HG03571 (cell line): ENCODE measurements around the gene EML4.
A peak's percentile ranks its signal among the peaks of the same experiment; 100 is the strongest.

ENCODE experiments used
- ATAC-seq: cut with Tn5 transposase; IDR thresholded peaks from one replicate; pipeline ENCODE4 v1.9.1; 2021; ENCODE audit not compliant: unreplicated experiment

EML4 gene

DNA sequence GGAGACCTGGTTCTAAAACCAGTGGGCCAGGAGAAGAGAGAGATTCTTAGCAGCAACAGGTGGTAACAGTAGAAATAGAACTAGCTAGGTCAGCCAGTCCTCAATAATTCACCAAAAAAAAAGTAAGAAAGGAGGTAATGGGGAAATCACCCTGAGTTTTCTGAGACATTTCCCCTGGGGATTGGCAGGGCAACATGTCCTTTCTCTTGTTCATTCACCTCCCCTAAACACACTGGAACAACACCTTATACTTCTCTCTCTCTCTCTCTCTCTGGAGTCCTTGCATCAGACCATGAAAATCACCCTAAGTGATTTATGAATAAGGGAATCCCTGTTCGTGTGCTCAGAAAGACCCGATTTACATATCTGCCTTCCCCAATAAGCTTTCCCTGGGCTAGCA, 127.1 kb downstream of the EML4 start:
- peak; percentile 43 for ATAC-seq

DNA sequence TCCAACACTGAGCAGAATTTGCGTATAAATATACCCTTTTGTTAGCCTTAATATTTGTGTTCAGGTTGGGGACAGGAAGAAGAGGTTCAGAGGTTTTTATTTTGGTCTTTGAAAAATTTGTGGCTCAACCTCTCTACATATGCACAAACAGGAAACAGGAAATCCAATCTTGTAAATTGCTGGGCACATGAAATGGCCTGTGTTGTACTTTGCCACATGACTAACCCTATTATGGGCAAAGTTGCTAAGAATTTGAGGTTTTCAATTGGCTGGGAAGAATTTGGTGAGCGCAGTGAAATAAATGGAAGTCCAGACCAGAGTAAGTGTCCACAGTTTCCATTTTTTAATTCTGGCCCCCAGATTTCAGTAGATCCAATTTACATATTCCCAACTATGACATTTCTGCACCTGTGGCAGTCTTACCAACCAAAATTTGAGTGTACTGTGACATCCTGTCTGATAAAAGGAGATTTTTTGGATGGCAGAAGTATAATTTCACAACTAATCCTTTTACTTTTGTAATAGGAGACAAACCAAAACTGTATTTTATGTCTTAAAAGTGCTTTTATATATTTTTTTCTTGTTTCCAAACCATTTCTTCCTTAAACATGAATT, 128.3 kb downstream of the EML4 start:
- ATAC-seq, result no peak

DNA sequence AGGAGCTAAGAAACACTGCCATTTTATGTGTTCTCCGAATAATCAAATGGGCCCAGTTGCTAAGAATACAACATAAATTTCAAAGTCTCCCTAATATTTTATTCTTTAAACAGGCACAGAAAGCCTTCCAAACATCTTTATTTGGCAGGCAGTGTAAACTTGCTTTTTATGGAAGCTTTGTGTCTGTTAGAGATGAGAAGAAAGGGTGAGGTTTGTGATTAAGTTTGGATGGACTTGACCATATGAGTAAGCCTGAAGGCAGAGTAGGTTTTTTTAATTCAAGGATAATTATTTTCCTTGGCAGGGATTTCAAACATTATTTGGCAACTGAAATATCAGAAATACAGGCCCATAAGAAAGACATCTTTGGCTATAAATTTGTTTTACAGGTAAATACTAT, 129.0 kb downstream of the EML4 start:
- no peak for ATAC-seq

DNA sequence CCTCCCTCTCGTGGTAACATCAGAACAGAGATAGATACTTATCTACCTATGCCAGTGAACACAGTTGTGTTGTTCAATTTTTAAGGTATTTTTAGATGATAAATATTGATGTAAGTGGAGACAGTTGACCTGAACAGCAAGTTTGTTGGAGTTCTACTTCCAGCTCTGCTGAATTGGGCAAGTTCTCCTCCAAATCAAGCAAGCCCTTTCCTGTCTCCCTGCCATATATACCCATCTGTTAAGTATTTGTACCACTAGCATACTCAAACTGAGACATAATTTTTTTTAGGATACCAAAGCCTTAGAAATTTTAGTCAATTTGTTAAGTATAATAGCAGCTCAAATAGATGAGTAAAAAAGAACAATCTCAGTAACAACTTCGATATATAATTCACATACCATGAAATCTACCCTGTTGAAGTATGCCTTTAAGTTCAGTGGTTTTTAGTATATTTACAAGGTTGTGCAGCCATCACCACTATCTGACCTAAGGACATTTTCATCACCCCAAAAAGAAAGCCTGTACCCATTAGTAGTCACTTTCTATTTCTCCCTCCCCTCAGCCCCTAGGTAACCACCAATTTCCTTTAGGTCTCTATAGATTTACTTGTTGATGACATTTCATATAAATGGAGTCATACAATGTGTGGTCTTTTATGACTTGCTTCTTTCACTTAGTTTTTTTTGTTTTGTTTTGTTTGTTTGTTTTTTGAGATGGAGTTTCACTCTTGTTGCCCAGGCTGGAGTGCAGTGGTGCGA, 130.0 kb downstream of the EML4 start:
- no peak for ATAC-seq

DNA sequence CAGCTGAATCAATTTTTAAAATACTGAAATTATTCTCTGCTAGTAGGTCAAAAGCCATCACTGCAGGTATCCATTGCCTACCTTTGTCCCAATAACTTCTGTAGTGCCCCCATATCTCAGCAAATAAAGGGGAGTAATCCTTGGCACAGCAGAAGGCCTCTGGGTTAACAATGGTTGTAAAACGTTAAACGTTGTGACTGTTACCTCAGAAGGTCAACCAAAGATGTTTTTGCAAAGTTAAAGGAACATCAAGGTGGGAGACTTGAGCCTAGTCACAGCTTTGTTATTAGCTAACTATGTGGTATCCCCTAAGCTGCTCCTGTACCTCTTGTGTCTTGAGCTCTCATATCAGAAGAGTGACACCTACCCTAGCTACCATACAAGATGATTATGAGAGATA, 131.4 kb downstream of the EML4 start:
- ATAC-seq, result no peak

DNA sequence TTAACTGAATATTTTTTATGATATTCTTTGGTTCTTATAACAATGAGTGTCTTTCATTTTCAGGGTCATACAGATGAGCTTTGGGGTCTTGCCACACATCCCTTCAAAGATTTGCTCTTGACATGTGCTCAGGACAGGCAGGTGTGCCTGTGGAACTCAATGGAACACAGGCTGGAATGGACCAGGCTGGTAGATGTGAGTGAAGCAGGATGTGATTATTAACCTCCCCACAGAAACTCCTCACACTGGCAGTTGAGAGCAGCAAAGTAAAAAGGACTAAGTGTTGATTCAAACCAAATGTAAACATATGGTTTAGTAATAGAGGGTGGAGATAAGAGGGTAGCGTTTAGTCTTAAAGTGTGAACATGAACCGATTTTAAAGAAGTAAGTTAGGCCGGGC, 134.1 kb downstream of the EML4 start:
- ATAC-seq, result no peak

DNA sequence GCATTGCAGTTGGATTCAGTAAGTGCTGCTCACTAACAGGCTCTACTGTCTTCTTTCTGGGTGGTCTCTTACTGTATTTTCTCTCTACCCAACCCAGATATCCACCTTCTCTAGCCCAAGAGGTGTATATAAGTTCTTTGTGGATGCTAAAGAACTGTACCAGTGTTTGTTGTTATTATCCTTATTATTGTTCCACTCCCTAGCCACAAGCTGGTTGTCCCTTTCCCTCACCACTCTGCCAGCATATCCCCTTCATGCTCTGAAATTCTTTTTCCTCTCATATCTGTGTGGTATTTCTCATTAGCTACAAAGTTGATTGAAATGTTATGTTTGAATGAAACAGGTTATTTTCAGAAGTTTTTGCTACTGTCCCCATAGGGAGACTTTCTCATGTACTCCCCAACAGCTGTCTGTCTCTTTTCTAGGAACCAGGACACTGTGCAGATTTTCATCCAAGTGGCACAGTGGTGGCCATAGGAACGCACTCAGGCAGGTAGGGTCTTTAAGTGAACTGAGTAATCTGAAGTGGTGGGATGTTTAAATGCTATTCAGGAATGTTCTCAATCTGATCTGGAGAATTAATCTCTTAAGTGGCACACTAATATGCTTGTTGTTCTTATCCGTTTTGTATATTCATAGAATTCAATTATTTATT, 135.0 kb downstream of the EML4 start:
- ATAC-seq, result no peak

DNA sequence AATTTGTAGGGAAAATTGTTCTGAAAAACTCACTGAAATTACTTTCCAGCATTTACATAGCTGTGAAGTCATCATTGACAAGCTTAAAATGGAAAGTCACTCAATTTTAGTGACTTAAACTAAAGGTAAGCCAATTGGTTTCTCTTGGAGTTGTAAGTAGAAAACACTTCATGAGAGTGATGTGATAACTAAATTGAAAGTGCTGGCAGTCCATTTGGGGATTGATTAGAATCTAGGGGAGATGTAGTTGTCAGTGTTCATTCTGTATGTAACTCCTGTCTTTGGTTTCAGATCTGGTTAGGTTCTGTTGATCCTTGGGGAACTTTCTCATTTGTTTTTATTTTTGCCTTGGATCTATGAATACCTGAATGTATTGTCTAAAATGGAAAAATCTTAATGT, 138.0 kb downstream of the EML4 start:
- ATAC-seq, result no peak

DNA sequence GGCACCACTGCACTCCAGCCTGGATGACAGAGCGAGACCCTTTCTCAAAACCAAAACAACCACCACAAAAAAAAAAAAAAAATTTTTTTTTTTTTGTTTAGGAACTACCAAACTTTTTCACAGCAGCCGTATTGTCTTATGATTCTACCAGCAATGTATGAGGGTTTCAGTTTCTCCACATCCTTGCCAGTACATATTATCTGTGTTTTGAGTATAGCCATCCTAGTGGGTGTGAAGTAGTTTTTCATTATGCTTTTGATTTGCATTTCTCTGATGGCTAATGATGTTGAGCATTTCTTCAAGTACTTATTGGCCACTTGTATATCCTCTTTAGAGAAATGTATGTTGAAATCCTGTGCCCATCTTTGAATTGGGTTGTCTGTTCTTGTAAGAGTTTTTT, 140.2 kb downstream of the EML4 start:
- ATAC-seq, result no peak

DNA sequence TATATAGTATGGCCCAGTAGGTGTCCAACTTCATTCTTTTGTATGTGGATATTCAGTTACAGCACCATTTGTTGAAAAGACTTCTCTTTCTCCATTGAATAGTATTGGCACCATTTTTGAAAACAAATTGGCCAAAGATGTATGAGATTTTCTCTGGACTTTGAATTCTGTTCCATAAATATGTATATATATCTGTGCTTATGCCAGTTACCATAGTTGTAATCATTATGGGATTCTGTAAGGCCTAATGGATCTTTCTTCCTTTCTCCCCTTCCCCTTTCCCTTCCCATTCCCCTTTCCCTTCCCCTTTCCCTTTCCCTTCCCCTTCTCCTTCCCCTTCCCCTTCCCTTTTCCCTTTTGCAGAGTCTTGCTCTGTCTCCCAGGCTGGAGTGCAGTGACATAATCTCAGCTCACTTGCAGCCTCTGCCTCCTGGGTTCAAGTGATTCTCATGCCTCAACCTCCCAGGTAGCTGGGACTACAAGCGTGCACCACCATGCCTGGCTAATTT, 140.9 kb downstream of the EML4 start:
- ATAC-seq, result no peak

DNA sequence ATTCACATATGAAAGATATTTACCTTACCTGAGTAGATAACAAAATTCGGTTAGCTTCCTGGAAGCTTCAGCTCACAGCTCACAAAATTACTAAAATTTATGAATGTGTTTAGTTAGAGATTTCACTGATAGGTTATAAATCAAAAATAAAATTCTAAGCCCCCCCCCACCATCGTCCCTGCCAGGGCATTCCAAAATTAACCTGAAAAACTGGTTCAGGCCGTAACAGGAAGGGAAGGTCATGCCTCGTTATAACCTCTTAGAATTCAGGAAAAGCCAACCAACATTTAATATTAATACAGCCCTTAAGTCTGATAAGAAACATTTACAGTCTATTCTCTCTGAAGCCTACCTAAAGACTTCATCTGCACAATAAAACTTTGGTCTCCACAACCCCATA, 143.0 kb downstream of the EML4 start:
- no peak for ATAC-seq

DNA sequence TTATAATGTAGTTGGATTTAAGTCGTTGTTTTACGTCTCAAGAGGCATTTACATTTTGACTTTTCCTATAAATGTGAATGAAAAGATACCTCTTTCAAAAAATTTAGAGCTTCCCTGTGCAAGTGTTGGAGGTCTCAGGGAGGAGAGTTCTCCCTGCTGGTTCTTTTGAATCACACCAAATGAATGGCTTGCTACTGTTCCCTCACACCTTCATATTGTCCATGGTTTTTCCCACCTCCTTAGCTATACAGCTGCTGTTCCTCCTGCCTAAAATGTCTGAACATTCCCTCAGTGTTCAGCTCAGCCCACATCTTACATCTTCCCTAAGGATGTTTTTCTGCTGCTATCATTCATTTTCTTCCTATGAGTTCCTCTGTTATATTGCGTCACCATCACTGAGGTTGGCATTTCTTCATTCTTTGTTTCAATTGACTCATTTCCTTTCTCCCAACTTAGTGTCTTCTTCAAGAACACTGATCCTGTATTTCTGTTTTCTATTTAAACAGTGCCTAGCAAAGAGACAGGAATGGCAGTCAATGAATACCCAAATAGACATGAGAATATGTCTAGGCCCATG, 145.8 kb downstream of the EML4 start:
- no peak for ATAC-seq

DNA sequence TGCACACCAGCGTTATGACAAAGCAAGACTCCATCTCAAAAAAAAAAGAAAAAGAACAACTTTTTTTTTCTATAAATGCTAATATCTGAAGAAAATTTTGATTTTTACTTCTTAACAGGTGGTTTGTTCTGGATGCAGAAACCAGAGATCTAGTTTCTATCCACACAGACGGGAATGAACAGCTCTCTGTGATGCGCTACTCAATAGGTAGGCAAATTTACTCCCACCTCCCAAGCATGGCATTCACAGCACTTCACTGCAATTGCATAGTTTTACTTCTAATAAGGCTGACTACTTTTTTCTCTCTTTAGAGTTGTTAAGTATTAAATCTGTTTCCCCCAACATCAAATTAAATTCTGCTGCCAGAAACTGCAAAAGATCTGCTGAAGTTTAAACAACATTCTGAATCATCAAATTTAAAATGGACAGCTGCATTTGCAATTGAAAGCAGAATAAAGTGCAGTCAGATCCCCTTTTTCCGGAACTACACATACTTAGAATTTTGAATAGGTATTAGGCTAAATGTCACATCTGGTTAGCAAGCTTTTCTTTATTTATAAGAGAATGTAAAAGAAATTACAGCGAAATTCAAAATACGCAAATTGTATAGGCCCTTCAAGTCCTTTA, 146.8 kb downstream of the EML4 start:
- no peak for ATAC-seq

DNA sequence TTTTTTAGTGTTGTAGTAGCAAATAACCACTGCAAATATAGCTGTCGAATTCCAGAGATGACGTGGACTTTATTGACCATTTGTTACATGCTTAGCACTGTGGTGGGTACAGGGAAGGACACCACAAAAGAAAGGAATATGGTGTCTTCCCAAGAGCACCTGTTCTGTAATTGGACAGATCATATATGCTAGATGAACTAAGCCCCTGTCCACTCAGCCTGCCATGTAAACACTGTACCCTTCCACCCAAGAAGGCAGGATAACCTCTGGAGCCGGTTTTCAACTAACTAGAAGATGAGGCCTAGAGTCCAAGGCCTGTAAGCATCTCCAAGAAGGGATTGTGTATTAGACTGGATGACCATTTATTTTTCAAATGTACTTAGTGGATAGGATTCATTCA, 147.8 kb downstream of the EML4 start:
- ATAC-seq, result no peak

DNA sequence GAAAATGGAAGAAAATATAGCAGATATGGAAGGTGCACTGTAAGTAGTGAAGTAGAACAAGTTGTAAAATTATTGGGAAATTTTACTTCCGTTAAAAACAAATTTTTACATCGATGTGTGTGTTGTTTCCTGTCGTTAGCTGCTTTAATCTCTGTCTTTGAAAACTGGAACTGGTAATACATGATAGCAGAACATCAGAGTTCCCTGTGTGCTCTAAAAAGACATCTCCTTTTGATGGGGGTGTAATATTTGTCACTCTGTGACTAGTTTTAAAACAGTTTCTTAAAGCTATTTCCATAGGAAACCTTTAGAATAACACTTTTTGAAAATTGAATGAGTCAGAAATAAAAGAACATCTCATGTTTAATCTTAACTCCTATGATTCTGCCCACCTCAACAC, 148.3 kb downstream of the EML4 start:
- ATAC-seq, result no peak

DNA sequence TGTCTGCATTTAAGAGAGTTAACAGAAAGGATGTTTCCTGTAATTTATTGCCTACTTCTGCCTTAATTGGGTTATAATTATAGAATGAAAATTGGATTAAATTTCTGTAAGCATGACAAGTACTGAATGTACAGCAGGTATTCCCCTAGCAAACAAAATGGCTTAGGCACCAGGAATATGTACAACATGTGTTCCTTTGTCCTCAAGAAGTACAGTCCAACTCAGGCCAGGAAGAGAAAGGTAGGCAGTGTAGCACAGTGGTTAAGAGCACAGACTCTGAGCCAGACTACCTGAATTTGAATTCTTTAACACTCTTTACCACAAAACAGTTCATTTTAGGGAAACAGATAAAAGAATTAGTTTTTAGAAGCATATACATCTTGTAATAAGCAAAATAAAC, 148.8 kb downstream of the EML4 start:
- no peak for ATAC-seq

DNA sequence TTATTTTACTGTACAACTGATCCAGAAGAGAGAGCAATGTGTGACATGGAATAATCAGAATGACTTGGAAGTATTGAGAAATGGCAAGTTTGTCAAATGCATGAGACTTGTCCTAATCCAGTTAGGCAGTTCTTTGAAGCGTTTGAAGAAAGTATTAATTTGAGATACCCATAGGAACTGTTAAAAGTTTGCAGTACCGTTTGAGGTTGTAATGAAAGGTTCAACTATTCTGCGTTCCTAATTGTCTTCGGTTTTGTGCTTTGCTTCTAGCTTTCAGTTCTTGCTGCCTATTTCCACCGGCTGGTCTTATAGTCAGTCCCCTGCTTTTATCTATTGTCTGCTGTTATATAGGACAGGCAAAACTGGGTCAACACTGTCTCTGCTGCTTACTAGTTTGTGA, 150.1 kb downstream of the EML4 start:
- no peak for ATAC-seq

DNA sequence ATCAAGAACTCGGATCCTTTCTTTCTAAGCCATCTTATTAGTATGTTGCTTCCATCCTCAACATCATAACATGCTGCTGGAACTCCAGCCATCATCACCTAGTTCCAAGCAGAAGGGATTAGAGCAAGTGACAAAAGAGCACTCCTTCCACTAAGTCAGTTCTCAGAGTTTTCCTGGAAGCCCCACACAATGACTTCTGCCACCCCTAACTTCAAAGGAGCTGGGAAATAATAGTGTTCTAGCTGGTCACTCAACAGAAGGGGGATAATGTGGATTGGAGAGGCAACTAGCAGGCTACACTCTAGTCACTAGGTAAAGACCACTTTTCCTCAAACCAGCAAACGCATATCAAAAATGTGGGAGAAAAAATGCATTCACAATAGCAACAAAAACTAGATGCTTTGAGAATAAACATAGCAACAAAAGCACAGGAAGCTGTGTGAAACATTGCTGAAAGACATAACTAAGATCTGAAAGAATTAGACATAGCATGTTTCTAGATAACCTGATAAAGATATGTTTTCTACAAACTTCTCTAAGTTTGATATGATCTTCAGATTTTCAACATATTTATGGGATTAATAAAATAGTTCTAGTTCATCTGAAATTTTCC, 152.4 kb downstream of the EML4 start:
- no peak for ATAC-seq

DNA sequence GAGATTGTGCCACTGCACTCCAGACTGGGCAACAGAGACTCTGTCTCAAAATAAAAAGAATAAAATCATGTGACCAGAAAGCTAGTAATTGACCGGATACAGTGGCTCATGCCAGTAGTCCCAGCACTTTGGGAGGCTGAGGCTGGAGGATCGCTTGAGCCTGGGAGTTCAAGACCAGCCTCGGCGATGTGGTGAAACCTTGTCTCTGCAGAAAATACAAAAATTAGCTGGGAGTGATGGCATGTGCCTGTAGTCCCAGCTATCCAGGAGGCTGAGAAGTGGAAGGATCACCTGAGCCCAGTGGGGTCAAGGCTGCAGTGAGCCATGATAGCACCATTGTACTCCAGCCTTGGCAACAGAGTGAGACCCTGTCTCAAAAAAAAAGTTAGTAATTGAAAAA, 155.1 kb downstream of the EML4 start:
- ATAC-seq, result no peak

DNA sequence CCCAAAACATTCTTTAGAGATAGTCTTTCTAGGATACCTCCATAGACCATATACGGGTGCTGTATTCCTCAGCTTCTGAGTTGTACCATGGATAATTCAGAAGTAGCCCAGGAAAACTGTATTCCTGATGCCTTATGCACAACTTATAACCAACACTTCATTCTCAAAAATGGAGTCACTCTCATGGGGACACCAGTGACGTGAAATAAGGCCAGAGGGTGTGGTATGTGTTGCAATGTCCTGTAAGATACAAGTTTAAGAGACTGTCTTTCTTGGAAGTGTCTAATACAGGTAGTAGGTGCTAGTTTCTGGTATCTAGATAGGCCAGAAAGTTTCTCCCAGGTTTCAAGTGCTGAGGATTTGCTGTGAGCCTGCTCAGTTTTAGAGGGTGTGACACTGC, 155.8 kb downstream of the EML4 start:
- no peak for ATAC-seq

DNA sequence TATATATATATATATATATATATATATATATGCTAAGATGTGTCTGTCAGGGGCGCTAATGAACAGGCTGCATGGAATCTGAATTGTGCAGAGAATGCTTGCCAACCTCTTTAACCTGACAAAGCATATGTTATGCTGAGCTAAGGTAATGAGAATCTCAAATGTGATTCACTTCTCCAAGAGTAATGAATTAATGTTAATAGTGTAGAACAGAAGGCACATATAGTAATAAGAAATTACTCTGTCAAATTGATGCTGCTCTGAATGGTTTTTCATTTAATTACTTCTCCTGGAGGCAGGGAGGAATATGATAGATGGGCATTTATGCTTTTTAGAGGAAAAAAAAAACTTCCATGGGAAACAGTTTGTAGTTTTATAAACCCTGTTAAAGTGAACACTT, 156.5 kb downstream of the EML4 start:
- no peak for ATAC-seq
